PC-3 (cell line): ENCODE measurements around the gene CPA1. TPM values are rescaled to one million over a fixed set of nuclear protein-coding genes. Genes with fewer than 3 reads are reported as not detected.

Experiments
- ATAC-seq: fragments of 200-7000 bp; cut with Tn5 transposase; 2 replicates; pipeline ENCODE4 v1.9.1; 2020; ENCODE audit warnings: mild to moderate bottlenecking, moderate library complexity
- BruUV-seq: library from RNA; stranded (reverse); fragments of 400-500 nt; replicated peaks from 2 replicates; lab custom pipeline; 2021; lab: Mats Ljungman, UMichigan
- CTCF ChIA-PET: fragments of 300-600 bp; sonication (Branson Sonifier 250); formaldehyde crosslinking; loops from one replicate; lab custom pipeline; 2022; ENCODE audit warnings: antibody characterized with exemption; lab: Charles Lee
- POLR2A ChIA-PET: fragments of 300-600 bp; sonication (Branson Sonifier 250); formaldehyde crosslinking; loops from one replicate; lab custom pipeline; 2022; ENCODE audit warnings: antibody characterized with exemption; ENCODE audit not compliant: unreplicated experiment; lab: Charles Lee
- DNase-seq: peaks from one replicate; pipeline ENCODE4 v3.0.0-alpha.2; 2015
- H2AFZ ChIP-seq: fragments of 300-600 bp; sonication (generic); 2 replicates; pipeline ENCODE4 v1.6.0; 2016; ENCODE audit warnings: antibody characterized with exemption, low read length
- H3F3A ChIP-seq: fragments of 300-600 bp; sonication (generic); one replicate; pipeline ENCODE4 v1.6.0; 2017; ENCODE audit warnings: antibody characterized with exemption, low read length, control low read depth, mild to moderate bottlenecking; ENCODE audit not compliant: unreplicated experiment
- H3K27ac ChIP-seq: fragments of 300-600 bp; sonication (generic); 2 replicates; pipeline ENCODE4 v1.5.1; 2016; ENCODE audit warnings: mild to moderate bottlenecking, low read length
- H3K27me3 ChIP-seq: fragments of 300-600 bp; sonication (generic); 2 replicates; pipeline ENCODE4 v1.6.1; 2016; ENCODE audit warnings: low read length, mixed read lengths
- H3K36me3 ChIP-seq: fragments of 300-600 bp; sonication (generic); 2 replicates; pipeline ENCODE4 v1.6.1; 2016; ENCODE audit warnings: low read depth, mixed run types, low read length, mixed read lengths
- H3K4me1 ChIP-seq: fragments of 300-600 bp; sonication (generic); 2 replicates; pipeline ENCODE4 v1.5.1; 2016; ENCODE audit warnings: low read length; ENCODE audit not compliant: insufficient read depth
- H3K4me2 ChIP-seq: fragments of 300-600 bp; sonication (generic); 2 replicates; pipeline ENCODE4 v1.6.0; 2016; ENCODE audit warnings: low read length
- H3K4me3 ChIP-seq: fragments of 300-600 bp; sonication (generic); 2 replicates; pipeline ENCODE4 v1.5.1; 2016; ENCODE audit warnings: mild to moderate bottlenecking, low read length, mixed read lengths
- H3K79me2 ChIP-seq: fragments of 300-600 bp; sonication (generic); 2 replicates; pipeline ENCODE4 v1.6.1; 2017; ENCODE audit warnings: low read length, mixed read lengths
- H3K9ac ChIP-seq: fragments of 300-600 bp; sonication (generic); 2 replicates; pipeline ENCODE4 v1.6.0; 2016; ENCODE audit warnings: mild to moderate bottlenecking, low read length
- H3K9me2 ChIP-seq: fragments of 300-600 bp; sonication (generic); replicated peaks from 2 replicates; pipeline ENCODE4 v1.6.1; 2016; ENCODE audit warnings: mixed run types, low read length, mixed read lengths
- H3K9me3 ChIP-seq: fragments of 300-600 bp; sonication (generic); 2 replicates; pipeline ENCODE4 v1.6.1; 2016; ENCODE audit warnings: low read length, mixed read lengths
- H4K20me1 ChIP-seq: fragments of 300-600 bp; sonication (generic); 2 replicates; pipeline ENCODE4 v1.6.1; 2016; ENCODE audit warnings: low read length, mixed read lengths
- CTCF ChIP-seq: fragments of 300-600 bp; sonication (generic); conservative IDR thresholded peaks from 2 replicates; pipeline ENCODE4 v1.5.1; 2017; ENCODE audit warnings: antibody characterized with exemption, low read depth, mild to moderate bottlenecking, low read length
- EZH2 ChIP-seq: fragments of 300-600 bp; sonication (generic); IDR thresholded peaks from one replicate; pipeline ENCODE4 v1.6.1; 2017; ENCODE audit warnings: antibody characterized with exemption, mild to moderate bottlenecking, low read length; ENCODE audit not compliant: unreplicated experiment
- EZH2phosphoT487 ChIP-seq: fragments of 300-600 bp; sonication (generic); IDR thresholded peaks from 2 replicates; pipeline ENCODE4 v1.6.1; 2018; ENCODE audit warnings: mild to moderate bottlenecking, antibody characterized with exemption, low read length, borderline replicate concordance
- intact Hi-C: fragments of 100-400 bp; cut with micrococcal nuclease; formaldehyde crosslinking; loops from 2 replicates; pipeline ENCODE4 v1.9.0; 2023
- total RNA-seq: library from RNA; depleted of rRNA; stranded (reverse); fragments of >200 nt; gene quantifications from 2 replicates; pipeline ENCODE4 v1.2.3, GENCODE V29; 2014

The CPA1 gene
- total RNA-seq, 1 experiment from 2014 or later, result not detected

- H3K36me3 ChIP-seq, result no peaks in the 10 kb centered on the region
- no peaks in the 10 kb centered on the region for H3K9me3 ChIP-seq
- no peak overlapping the region for H3K27ac ChIP-seq
- POLR2A ChIA-PET, result no interaction called here
- H3K4me1 ChIP-seq, result 0 out of 2 replicates have a peak, but pooled peaks cover 2% of the 10 kb centered on the region
- no peak overlapping the region for H3K9ac ChIP-seq
- ATAC-seq (no peak), DNase-seq (no peak)
- CTCF ChIA-PET, result no interaction called here
- TF ChIP-seq EZH2phosphoT487 (no peak), EZH2 (no peak), CTCF (no peak)
- no peak overlapping the region for H3K4me3 ChIP-seq
- no peaks in the 10 kb centered on the region for H3K79me2 ChIP-seq
- no peaks in the 10 kb centered on the region for H4K20me1 ChIP-seq
- intact Hi-C loops, result no loop called here
- no peak overlapping the region for H2AFZ ChIP-seq
- H3K4me2 ChIP-seq, result no peak overlapping the region
- BruUV-seq, result no TSS peak
- H3K27me3 ChIP-seq, result no peaks in the 10 kb centered on the region
- H3K9me2 ChIP-seq, result no peaks in the 10 kb centered on the region
- no peaks in the 10 kb centered on the region for H3F3A ChIP-seq
These were observed 32.9 kb downstream of the CPA1 start for GRCh38 chr7:130413201-130413600.

- intact Hi-C loops, result no loop called here
- TF ChIP-seq EZH2 (no peak), EZH2phosphoT487 (no peak), CTCF (no peak)
- no peak overlapping the region for H3K4me2 ChIP-seq
- POLR2A ChIA-PET, result no interaction called here
- no peak overlapping the region for H3K4me3 ChIP-seq
- no peak overlapping the region for H2AFZ ChIP-seq
- no peaks in the 10 kb centered on the region for H3K9me3 ChIP-seq
- H3K9me2 ChIP-seq, result no peaks in the 10 kb centered on the region
- H3K79me2 ChIP-seq, result no peaks in the 10 kb centered on the region
- no peaks in the 10 kb centered on the region for H3K36me3 ChIP-seq
- H4K20me1 ChIP-seq, result no peaks in the 10 kb centered on the region
- peaks cover 19% of the 10 kb centered on the region for H3K4me1 ChIP-seq
- CTCF ChIA-PET, result no interaction called here
- ATAC-seq (no peak), DNase-seq (no peak)
- BruUV-seq, result no TSS peak
- no peaks in the 10 kb centered on the region for H3F3A ChIP-seq
- H3K27ac ChIP-seq, result no peak overlapping the region
- no peaks in the 10 kb centered on the region for H3K27me3 ChIP-seq
- no peak overlapping the region for H3K9ac ChIP-seq
These were observed 34.7 kb downstream of the CPA1 start for GRCh38 chr7:130415006-130415405.

GRCh38 chr7:130417213-130417612 lies 36.9 kb downstream of the CPA1 start:
- CTCF ChIA-PET, result no interaction called here
- ATAC-seq (no peak), DNase-seq (no peak)
- no peak overlapping the region for H3K9ac ChIP-seq
- TF ChIP-seq EZH2, result no peak
- intact Hi-C loops, result no loop called here
- no peaks in the 10 kb centered on the region for H3F3A ChIP-seq
- no peak overlapping the region for H3K4me3 ChIP-seq
- H3K79me2 ChIP-seq, result no peaks in the 10 kb centered on the region
- no peaks in the 10 kb centered on the region for H4K20me1 ChIP-seq
- no peaks in the 10 kb centered on the region for H3K9me2 ChIP-seq
- no peak overlapping the region for H3K4me2 ChIP-seq
- no peak overlapping the region for H3K27ac ChIP-seq
- H3K27me3 ChIP-seq, result no peaks in the 10 kb centered on the region
- no TSS peak for BruUV-seq
- H3K9me3 ChIP-seq, result no peaks in the 10 kb centered on the region
- no peaks in the 10 kb centered on the region for H3K36me3 ChIP-seq
- POLR2A ChIA-PET, result no interaction called here
- no peak overlapping the region for H2AFZ ChIP-seq
- H3K4me1 ChIP-seq, result peaks cover 33% of the 10 kb centered on the region
